Osteoblast (primary cell): Measurements from ENCODE around the gene DYNLRB1. TPM values are rescaled to one million over a fixed set of nuclear protein-coding genes. Genes with fewer than 3 reads are reported as not detected.
A peak's percentile ranks its signal among the peaks of the same experiment; 100 is the strongest.

Experiments used
- DNase-seq: peaks from one replicate; pipeline ENCODE4 v3.0.0; 2011; ENCODE audit warnings: low spot score, mixed read lengths; ENCODE audit not compliant: insufficient read length; ENCODE audit errors: missing footprints
- H2AFZ ChIP-seq: 2 replicates; pipeline ENCODE4 v1.6.0; 2011; ENCODE audit warnings: mild to moderate bottlenecking, low read length
- H3K27ac ChIP-seq: 2 replicates; pipeline ENCODE4 v1.5.1; 2011; ENCODE audit warnings: mild to moderate bottlenecking, low read depth, low read length, moderate library complexity
- H3K27me3 ChIP-seq: 2 replicates; pipeline ENCODE4 v1.6.0; 2012; ENCODE audit warnings: mild to moderate bottlenecking, control low read depth, inconsistent platforms, low read length, moderate library complexity; ENCODE audit not compliant: insufficient read depth
- H3K36me3 ChIP-seq: 2 replicates; pipeline ENCODE4 v1.5.1; 2011; ENCODE audit warnings: mild to moderate bottlenecking, low read length, control low read depth, moderate library complexity; ENCODE audit not compliant: insufficient read depth
- H3K4me1 ChIP-seq: 2 replicates; pipeline ENCODE4 v1.5.1; 2011; ENCODE audit warnings: mild to moderate bottlenecking, low read length, control low read depth, moderate library complexity; ENCODE audit not compliant: insufficient read depth
- H3K4me2 ChIP-seq: 2 replicates; pipeline ENCODE4 v1.6.0; 2011; ENCODE audit warnings: mild to moderate bottlenecking, low read length; ENCODE audit not compliant: insufficient read depth
- H3K4me3 ChIP-seq: fragments of 200-600 bp; sonication (generic); 3 replicates; pipeline ENCODE4 v1.5.1; 2012; ENCODE audit warnings: mild to moderate bottlenecking, low read length, inconsistent platforms; ENCODE audit not compliant: insufficient read depth
- H3K79me2 ChIP-seq: 2 replicates; pipeline ENCODE4 v1.6.0; 2012; ENCODE audit warnings: mild to moderate bottlenecking, low read length, control low read depth, inconsistent platforms; ENCODE audit not compliant: insufficient read depth
- H3K9me3 ChIP-seq: 2 replicates; pipeline ENCODE4 v1.5.1; 2011; ENCODE audit warnings: low read depth, low read length, control low read depth
- H4K20me1 ChIP-seq: 2 replicates; pipeline ENCODE4 v1.6.0; 2012; ENCODE audit warnings: mild to moderate bottlenecking, low read length, control low read depth; ENCODE audit not compliant: insufficient read depth
- CTCF ChIP-seq: IDR thresholded peaks from 2 replicates; pipeline ENCODE4 v1.5.1; 2011; ENCODE audit warnings: mild to moderate bottlenecking, low read depth, low read length, moderate library complexity; ENCODE audit errors: extremely low read depth
- total RNA-seq: library from RNA; depleted of rRNA; stranded (reverse); fragments of >200 nt; gene quantifications from 2 replicates; pipeline ENCODE4 v1.2.3, GENCODE V29; 2012

Gene DYNLRB1
- 51.0 and 51.6 TPM in 2 replicates for total RNA-seq

GRCh38 chr20:34516247-34517113 is at the start of gene DYNLRB1:
Gene DYNLRB1, plus strand, starts transcription at chr20:34516422. Its CDS starts 37 bp downstream, at chr20:34516459.
- H3K9me3 ChIP-seq, result no peaks in the 10 kb centered on the region
- peaks cover 10% of the 10 kb centered on the region for H4K20me1 ChIP-seq
- peaks cover 53% of the 10 kb centered on the region for H3K79me2 ChIP-seq
- H3K36me3 ChIP-seq, result peaks cover 24% of the 10 kb centered on the region
- DNase-seq, result peak; percentile 95
- peak within 1 kb of the TSS; percentile 96 for H3K4me2 ChIP-seq
- H3K27ac ChIP-seq, result peak within 1 kb of the TSS; percentile 89
- peak within 1 kb of the TSS; percentile 78 for H2AFZ ChIP-seq
- H3K4me3 ChIP-seq, result peak within 1 kb of the TSS; percentile 98
- TF ChIP-seq CTCF, result no peak
- no peaks in the 10 kb centered on the region for H3K27me3 ChIP-seq
- peaks cover 16% of the 10 kb centered on the region for H3K4me1 ChIP-seq

- DNase-seq, result no peak
- no peaks in the 10 kb centered on the region for H3K27me3 ChIP-seq
- peaks cover 8% of the 10 kb centered on the region for H3K4me1 ChIP-seq
- no peak overlapping the region for H3K4me2 ChIP-seq
- H2AFZ ChIP-seq, result no peak overlapping the region
- H3K9me3 ChIP-seq, result no peaks in the 10 kb centered on the region
- no peak for TF ChIP-seq CTCF
- H3K79me2 ChIP-seq, result peaks cover 33% of the 10 kb centered on the region
- H3K36me3 ChIP-seq, result peaks cover 38% of the 10 kb centered on the region
- peaks cover 9% of the 10 kb centered on the region for H4K20me1 ChIP-seq
- H3K4me3 ChIP-seq, result no peak overlapping the region
- no peak overlapping the region for H3K27ac ChIP-seq
Observed at GRCh38 chr20:34468951-34469350, 47.3 kb upstream of the DYNLRB1 start.

- H3K4me2 ChIP-seq, result peak overlapping the region; percentile 34
- H3K9me3 ChIP-seq, result no peaks in the 10 kb centered on the region
- H3K36me3 ChIP-seq, result peaks cover 28% of the 10 kb centered on the region
- H3K4me3 ChIP-seq, result no peak overlapping the region
- peaks cover 14% of the 10 kb centered on the region for H3K4me1 ChIP-seq
- peaks cover 9% of the 10 kb centered on the region for H4K20me1 ChIP-seq
- peaks cover 17% of the 10 kb centered on the region for H3K79me2 ChIP-seq
- peak overlapping the region; percentile 6 for H3K27ac ChIP-seq
- H2AFZ ChIP-seq, result no peak overlapping the region
- no peak for TF ChIP-seq CTCF
- no peaks in the 10 kb centered on the region for H3K27me3 ChIP-seq
- DNase-seq, result peak; percentile 79
Observed at GRCh38 chr20:34472246-34472925, 43.8 kb upstream of the DYNLRB1 start.
